HG03045 (cell line): ENCODE data around the gene NUDT3.

Experiments
- ATAC-seq: cut with Tn5 transposase; IDR thresholded peaks from one replicate; pipeline ENCODE4 v1.9.1; 2021; ENCODE audit warnings: mild to moderate bottlenecking, moderate library complexity; ENCODE audit not compliant: unreplicated experiment

Gene NUDT3

GRCh38 chr6:34230653-34231371 lies 161.7 kb downstream of the NUDT3 start:
- ATAC-seq = no peak

GRCh38 chr6:34229877-34230276 lies 162.6 kb downstream of the NUDT3 start:
- ATAC-seq = no peak
